ENCODE results near the gene PLOD3.
"Not testable (repeated sequence)": the region's sequence is repeated elsewhere in the genome, so short reads cannot be mapped to it uniquely, and the experiment has no call there.

The PLOD3 gene

DNA sequence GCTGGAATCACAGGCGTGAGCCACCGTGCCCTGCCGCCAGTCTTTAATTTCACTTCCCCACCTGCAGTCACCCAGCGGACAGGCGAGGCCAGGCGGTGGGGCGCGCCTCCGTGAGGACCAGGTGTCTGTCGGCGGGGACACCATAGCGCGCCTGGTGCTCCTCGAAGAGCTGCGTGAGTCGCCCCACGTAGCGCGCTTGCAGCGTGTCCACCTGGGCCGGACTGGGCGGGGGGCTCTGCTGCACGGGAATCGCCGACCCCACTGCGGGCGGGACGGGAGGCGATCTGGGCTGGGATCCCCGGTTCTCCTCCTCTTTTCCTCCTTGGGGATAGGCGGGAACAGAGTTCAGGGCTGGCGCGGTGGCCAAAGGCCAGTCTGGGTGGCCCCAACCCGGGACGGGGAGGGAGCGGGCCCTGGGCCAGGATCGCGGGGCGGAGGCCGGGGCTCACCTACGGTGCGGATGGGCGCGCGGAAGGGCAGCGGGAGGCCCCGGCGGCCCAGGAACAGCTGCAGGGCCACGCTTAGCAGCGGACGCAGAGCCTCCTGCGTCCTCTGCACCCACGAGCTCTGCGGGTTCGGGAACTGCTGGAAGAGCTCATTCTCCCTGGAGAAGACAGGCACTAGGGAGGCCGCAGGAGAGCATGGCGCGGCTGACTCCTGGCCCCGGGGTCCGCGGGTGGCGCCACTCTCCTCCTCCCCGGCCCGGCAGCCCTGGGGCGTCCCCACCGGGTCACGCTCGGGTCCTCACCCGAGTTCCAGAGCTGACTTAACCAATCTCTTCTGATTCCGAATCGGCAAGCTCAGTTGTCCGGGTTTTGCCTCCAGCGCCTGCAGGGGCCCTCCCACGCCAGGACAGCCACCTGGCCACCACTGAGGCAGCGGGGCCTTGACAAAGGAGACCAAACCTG is 15.4 kb downstream of the PLOD3 start:
- Histone ChIP-seq H3K27ac (ENCODE audit: low read length) (no peak overlapping the region), H3K36me3 (ENCODE audit: insufficient read depth, low read length) (no peaks in the 10 kb centered on the region), H3K4me1 (ENCODE audit: insufficient read depth, low read length) (no peaks in the 10 kb centered on the region), H4K20me1 (ENCODE audit: insufficient read depth, low read length) (no peaks in the 10 kb centered on the region), H3K9me3 (ENCODE audit: insufficient read depth, low read length, severe bottlenecking) (no peaks in the 10 kb centered on the region), H3K27me3 (ENCODE audit: insufficient read depth, low read length, poor library complexity) (no peaks in the 10 kb centered on the region), H2AFZ (ENCODE audit: low read depth, low read length) (no peak overlapping the region), H3K4me3 (ENCODE audit: low read depth in 1 of 2, low read length in 2 of 2) (no peak overlapping the region), H3K9ac (ENCODE audit: low read depth, low read length) (no peak overlapping the region), H3K79me2 (ENCODE audit: insufficient read depth, low read length) (no peaks in the 10 kb centered on the region), H3K4me2 (ENCODE audit: insufficient read depth, low read length) (no peak overlapping the region)
- TF ChIP-seq, protein P1, sequence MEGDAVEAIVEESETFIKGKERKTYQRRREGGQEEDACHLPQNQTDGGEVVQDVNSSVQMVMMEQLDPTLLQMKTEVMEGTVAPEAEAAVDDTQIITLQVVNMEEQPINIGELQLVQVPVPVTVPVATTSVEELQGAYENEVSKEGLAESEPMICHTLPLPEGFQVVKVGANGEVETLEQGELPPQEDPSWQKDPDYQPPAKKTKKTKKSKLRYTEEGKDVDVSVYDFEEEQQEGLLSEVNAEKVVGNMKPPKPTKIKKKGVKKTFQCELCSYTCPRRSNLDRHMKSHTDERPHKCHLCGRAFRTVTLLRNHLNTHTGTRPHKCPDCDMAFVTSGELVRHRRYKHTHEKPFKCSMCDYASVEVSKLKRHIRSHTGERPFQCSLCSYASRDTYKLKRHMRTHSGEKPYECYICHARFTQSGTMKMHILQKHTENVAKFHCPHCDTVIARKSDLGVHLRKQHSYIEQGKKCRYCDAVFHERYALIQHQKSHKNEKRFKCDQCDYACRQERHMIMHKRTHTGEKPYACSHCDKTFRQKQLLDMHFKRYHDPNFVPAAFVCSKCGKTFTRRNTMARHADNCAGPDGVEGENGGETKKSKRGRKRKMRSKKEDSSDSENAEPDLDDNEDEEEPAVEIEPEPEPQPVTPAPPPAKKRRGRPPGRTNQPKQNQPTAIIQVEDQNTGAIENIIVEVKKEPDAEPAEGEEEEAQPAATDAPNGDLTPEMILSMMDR (IDR thresholded peaks at IDR 0.05; ENCODE audit: borderline replicate concordance, extremely low read depth, low read length, poor library complexity, severe bottlenecking): no peak
- no peak for TF ChIP-seq EZH2 (IDR thresholded peaks at IDR 0.05; ENCODE audit: borderline replicate concordance, low read depth, low read length, severe bottlenecking)
- no peak for ATAC-seq (ENCODE audit: insufficient read depth, low read depth)
- DNase-seq: no peak

DNA sequence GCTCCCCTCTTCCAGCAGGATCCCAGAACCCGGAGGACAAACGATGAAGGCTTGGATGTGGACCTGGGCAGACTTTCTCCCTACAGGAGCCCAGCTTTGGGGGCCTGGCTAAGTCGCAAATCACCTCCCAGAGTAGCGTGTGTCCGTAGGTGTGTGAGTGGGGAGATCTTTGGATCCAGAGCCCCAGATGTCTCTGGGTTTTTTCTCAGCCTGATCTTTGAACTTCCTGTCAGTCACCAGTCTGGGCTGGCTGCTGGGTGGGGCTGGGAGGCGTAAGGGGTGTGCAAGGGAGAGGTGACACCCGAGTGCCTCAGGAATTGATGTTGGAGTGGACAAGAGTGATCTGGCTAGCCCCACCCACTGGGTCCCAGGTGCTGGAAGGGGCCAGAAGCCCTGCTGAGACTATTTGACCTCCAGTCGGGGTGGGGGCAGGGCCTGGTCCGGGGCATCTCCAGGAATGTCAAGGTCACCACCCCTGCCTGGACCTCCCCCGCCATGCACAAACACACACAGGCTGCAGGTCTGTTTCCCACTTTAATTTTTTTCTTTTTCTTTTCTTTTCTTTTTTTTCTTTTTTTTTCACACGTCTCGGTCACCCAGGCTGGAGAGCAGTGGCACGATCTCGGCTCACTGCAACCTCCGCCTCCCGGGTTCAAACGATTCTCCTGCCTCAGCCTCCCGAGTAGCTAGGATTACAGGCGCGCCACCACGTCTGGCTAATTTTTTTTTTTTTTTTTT is 16.4 kb downstream of the PLOD3 start, which contains the start of gene MOGAT3:
Gene MOGAT3, minus strand, starts transcription at position 175 of the 738 bp plus-strand sequence. CDS start 182 bp downstream, outside the sequence.
- no peak for DNase-seq

DNA sequence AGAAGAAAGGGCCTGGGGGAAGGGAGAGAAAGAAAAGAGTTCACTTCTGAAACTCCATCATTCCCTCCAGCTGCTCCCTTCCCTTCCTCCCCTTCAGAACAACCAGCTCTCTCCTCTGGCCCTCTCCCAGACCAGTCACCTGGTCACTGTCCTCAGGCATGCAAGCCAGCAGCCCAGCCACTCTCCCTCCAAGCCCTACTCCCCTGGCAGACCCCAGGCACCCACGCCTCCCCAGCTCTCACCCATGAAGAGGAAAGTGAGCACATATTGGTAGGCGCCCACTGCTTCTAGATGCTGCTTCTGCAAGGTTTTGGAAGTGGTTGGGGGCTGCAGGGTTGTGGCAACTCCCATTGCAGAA is 16.9 kb downstream of the PLOD3 start:
- Histone ChIP-seq H3K27me3 (ENCODE audit: insufficient read depth, low read length, poor library complexity) (no peaks in the 10 kb centered on the region), H3K4me2 (ENCODE audit: insufficient read depth, low read length) (no peak overlapping the region), H3K27ac (ENCODE audit: low read length) (no peak overlapping the region), H3K4me1 (ENCODE audit: insufficient read depth, low read length) (no peaks in the 10 kb centered on the region), H3K79me2 (ENCODE audit: insufficient read depth, low read length) (no peaks in the 10 kb centered on the region), H3K9ac (ENCODE audit: low read depth, low read length) (no peak overlapping the region), H2AFZ (ENCODE audit: low read depth, low read length) (no peak overlapping the region), H3K9me3 (ENCODE audit: insufficient read depth, low read length, severe bottlenecking) (no peaks in the 10 kb centered on the region), H4K20me1 (ENCODE audit: insufficient read depth, low read length) (no peaks in the 10 kb centered on the region), H3K4me3 (ENCODE audit: low read depth in 1 of 2, low read length in 2 of 2) (no peak overlapping the region), H3K36me3 (ENCODE audit: insufficient read depth, low read length) (no peaks in the 10 kb centered on the region)
- DNase-seq (no peak), ATAC-seq (ENCODE audit: insufficient read depth, low read depth) (no peak)
- no peak for TF ChIP-seq EZH2 (IDR thresholded peaks at IDR 0.05; ENCODE audit: borderline replicate concordance, low read depth, low read length, severe bottlenecking)
- TF ChIP-seq, protein P1 (IDR thresholded peaks at IDR 0.05; ENCODE audit: borderline replicate concordance, extremely low read depth, low read length, poor library complexity, severe bottlenecking): no peak

More for the DNA sequence above, 16.4 kb downstream of the PLOD3 start, which contains the start of gene MOGAT3:
- no peaks in the 10 kb centered on the region for H3K79me2 ChIP-seq (ENCODE audit: insufficient read depth, low read length)
- TF ChIP-seq EZH2 (IDR thresholded peaks at IDR 0.05; ENCODE audit: borderline replicate concordance, low read depth, low read length, severe bottlenecking): no peak
- TF ChIP-seq, protein P1 (IDR thresholded peaks at IDR 0.05; ENCODE audit: borderline replicate concordance, extremely low read depth, low read length, poor library complexity, severe bottlenecking): no peak
- no peaks in the 10 kb centered on the region for H3K27me3 ChIP-seq (ENCODE audit: insufficient read depth, low read length, poor library complexity)
- H3K4me3 ChIP-seq (ENCODE audit: low read depth in 1 of 2, low read length in 2 of 2): no peak within 1 kb of the TSS
- no peak within 1 kb of the TSS for H3K4me2 ChIP-seq (ENCODE audit: insufficient read depth, low read length)
- H3K4me1 ChIP-seq (ENCODE audit: insufficient read depth, low read length): no peaks in the 10 kb centered on the region
- no peak within 1 kb of the TSS for H3K9ac ChIP-seq (ENCODE audit: low read depth, low read length)
- no peaks in the 10 kb centered on the region for H4K20me1 ChIP-seq (ENCODE audit: insufficient read depth, low read length)
- no peaks in the 10 kb centered on the region for H3K9me3 ChIP-seq (ENCODE audit: insufficient read depth, low read length, severe bottlenecking)
- H3K27ac ChIP-seq (ENCODE audit: low read length): no peak within 1 kb of the TSS
- no peak within 1 kb of the TSS for H2AFZ ChIP-seq (ENCODE audit: low read depth, low read length)
- no peak; the same call in 2 of the 3 replicates for ATAC-seq (ENCODE audit: insufficient read depth, low read depth)
- no peaks in the 10 kb centered on the region for H3K36me3 ChIP-seq (ENCODE audit: insufficient read depth, low read length)

DNA sequence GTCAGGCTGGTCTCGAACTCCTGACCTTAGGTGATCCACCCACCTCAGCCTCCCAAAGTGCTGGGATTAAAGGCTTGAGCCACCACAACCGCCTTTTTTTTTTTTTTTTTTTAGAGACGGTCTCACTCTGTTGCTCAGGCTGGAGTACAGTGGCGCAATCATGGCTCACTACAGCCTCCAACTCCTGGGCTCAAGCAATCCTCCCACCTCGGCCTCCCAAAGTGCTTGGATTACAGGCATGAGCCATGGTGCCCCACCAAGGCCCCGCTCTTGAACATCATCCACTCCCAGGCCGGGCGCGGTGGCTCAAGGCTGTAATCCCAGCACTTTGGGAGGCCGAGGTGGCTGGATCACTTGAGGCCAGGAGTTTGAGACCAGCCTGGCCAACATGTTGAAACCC is 17.9 kb downstream of the PLOD3 start:
- H2AFZ ChIP-seq (ENCODE audit: low read depth, low read length); H3K4me3 ChIP-seq (ENCODE audit: low read depth in 1 of 2, low read length in 2 of 2); H3K9ac ChIP-seq (ENCODE audit: low read depth, low read length); H3K9me3 ChIP-seq (ENCODE audit: insufficient read depth, low read length, severe bottlenecking); H4K20me1 ChIP-seq (ENCODE audit: insufficient read depth, low read length); ATAC-seq (ENCODE audit: insufficient read depth, low read depth); H3K27ac ChIP-seq (ENCODE audit: low read length); H3K4me1 ChIP-seq (ENCODE audit: insufficient read depth, low read length); H3K4me2 ChIP-seq (ENCODE audit: insufficient read depth, low read length); DNase-seq; H3K27me3 ChIP-seq (ENCODE audit: insufficient read depth, low read length, poor library complexity); H3K36me3 ChIP-seq (ENCODE audit: insufficient read depth, low read length); H3K79me2 ChIP-seq (ENCODE audit: insufficient read depth, low read length): not testable (repeated sequence)
